GM13976 (cell line): Measurements from ENCODE around the gene JPH4.

Experiments used
- DNase-seq: peaks from one replicate; pipeline ENCODE4 v3.0.0; 2012; ENCODE audit warnings: low spot score
- CTCF ChIP-seq: IDR thresholded peaks from 2 replicates; pipeline ENCODE4 v1.5.1; 2012; ENCODE audit warnings: borderline replicate concordance, mild to moderate bottlenecking; ENCODE audit not compliant: insufficient read depth; ENCODE audit errors: extremely low read depth, missing control alignments, control extremely low read depth
- in situ Hi-C: fragments of 300-500 bp; cut with MboI; formaldehyde crosslinking; loops from one replicate; pipeline ENCODE4 v1.12.0; 2022; ENCODE audit warnings: low sequenced_read_pairs, mixed read lengths, inconsistent platforms; ENCODE audit not compliant: unreplicated experiment

Gene JPH4

GRCh38 chr14:23567186-23568020, 11.2 kb downstream of the JPH4 start, which contains the start of gene AP1G2:
TSS of gene AP1G2 (minus strand) at chr14:23567791. CDS start at chr14:23567314, 477 bp downstream.
- in situ Hi-C loops, result no loop called here
- DNase-seq, result peak; percentile 92
- no peak for TF ChIP-seq CTCF

DNA sequence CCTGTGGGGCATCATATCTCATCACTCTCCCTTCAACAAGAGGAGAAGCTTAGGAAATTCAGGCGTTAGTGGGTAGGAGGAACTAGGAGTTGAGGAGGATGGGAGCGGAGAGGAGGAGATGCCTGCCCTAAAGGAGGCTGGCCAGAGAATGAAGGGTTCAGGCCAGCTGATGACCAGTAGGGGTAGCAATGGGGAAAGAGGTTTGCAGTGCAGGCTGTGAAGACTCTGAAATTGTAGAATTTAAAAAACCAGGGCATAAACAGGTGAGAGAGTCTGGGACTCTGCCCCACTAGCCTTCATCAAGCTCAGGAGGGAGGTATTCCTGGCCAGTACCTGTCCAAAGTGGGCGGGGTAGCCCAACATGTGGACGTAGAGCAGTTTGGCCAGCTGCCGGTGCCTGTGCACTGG, 11.8 kb downstream of the JPH4 start:
- DNase-seq, result no peak
- TF ChIP-seq CTCF, result no peak
- in situ Hi-C loops, result no loop called here

GRCh38 chr14:23566112-23566777, 12.3 kb downstream of the JPH4 start:
- no peak for TF ChIP-seq CTCF
- no peak for DNase-seq
- in situ Hi-C loops, result no loop called here

DNA sequence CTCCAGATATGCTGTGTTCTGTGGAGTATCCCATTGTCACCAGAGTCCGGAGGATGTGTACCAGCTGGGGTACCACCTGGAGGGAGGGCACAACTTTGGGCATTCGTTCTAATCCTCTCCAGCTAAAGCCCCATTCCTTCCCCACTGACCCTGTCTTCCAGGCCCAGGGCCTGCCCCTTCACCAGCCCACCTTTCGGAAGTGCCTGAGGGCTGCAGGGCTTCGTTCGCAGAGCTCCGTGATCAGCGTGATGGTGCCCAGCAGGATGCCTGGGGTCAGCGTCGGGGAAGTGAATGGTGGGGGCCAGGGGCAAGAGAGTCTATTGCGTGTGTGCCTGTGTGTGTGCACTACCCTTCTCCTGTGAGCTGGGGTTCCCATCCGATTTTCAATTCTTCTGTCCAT, 13.0 kb downstream of the JPH4 start:
- TF ChIP-seq CTCF, result no peak
- in situ Hi-C loops, result no loop called here
- no peak for DNase-seq

- no peak for DNase-seq
- no peak for TF ChIP-seq CTCF
- in situ Hi-C loops, result no loop called here
These were observed 13.7 kb downstream of the JPH4 start for GRCh38 chr14:23564876-23565275.

DNA sequence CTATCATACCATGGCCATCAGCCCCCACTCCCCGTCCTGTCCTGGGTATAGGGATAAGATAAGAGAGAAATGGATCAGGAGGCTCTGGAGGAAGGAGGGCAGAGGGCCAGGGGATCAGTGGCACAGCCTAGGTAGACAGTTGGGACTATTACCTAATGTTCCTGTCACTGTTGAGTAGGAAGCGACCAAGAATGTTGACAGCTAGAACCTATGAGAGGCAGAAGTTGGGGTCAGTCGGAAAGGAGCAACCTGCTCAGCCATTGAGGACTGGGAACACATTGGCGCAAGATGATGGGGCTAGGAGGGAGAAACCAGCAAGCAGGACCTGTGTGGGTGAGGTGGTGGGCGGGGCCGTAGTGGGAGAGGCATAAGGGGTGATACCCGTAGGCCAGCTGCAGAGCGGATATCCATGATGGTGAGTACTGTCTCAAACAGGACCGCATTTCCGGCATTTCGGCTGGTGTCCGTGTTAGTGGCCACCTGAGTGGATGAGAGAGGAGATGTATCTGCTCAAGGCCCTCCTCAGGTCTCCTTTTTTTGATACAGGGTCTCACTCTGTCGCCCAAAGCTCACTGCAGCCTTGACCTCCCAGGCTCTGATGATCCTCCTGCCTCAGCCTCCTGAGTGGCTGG, 14.3 kb downstream of the JPH4 start:
- in situ Hi-C loops, result no loop called here
- TF ChIP-seq CTCF, result no peak
- DNase-seq, result no peak
